Keratinocyte (primary cell): ENCODE measurements around the gene F5.

Source experiments
- EZH2 ChIP-seq: IDR thresholded peaks from one replicate; pipeline ENCODE4 v1.6.1; 2012; ENCODE audit warnings: inconsistent platforms, mild to moderate bottlenecking, low read length, moderate library complexity
- TF ChIP-seq, protein P1 (sequence below), 3 experiments: IDR thresholded peaks in 1 of 3; conservative IDR thresholded peaks in 1 of 3; optimal IDR thresholded peaks in 1 of 3; 2 replicates in 2 of 3; 3 replicates in 1 of 3; pipeline versions ENCODE3 to v1.5.1; 2011; ENCODE audit warnings: low read length in 3 of 3, mild to moderate bottlenecking in 3 of 3, moderate library complexity in 2 of 3, control low read depth in 1 of 3, inconsistent platforms in 1 of 3; ENCODE audit not compliant: insufficient read depth in 2 of 3; ENCODE audit errors: extremely low read depth in 1 of 3

DNA sequence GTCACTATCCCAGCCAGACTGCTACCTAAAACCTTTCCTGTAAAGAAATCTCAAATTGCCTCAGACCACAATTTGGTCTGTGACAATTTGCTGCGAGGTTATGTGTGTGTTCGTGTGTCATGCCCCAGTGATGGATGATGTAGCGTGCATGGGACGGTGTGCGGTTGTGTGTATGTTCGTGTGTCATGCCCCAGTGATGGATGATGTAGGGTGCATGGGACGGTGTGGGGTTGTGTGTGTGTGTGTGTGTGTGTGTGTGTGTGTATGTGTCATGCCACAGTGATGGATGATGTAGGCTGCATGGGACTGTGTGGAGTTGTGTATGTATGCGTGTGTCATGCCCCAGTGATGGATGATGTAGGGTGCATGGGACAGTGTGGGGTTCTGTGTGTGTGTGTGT lies 34.3 kb upstream of the F5 start:
- TF ChIP-seq, protein P1, sequence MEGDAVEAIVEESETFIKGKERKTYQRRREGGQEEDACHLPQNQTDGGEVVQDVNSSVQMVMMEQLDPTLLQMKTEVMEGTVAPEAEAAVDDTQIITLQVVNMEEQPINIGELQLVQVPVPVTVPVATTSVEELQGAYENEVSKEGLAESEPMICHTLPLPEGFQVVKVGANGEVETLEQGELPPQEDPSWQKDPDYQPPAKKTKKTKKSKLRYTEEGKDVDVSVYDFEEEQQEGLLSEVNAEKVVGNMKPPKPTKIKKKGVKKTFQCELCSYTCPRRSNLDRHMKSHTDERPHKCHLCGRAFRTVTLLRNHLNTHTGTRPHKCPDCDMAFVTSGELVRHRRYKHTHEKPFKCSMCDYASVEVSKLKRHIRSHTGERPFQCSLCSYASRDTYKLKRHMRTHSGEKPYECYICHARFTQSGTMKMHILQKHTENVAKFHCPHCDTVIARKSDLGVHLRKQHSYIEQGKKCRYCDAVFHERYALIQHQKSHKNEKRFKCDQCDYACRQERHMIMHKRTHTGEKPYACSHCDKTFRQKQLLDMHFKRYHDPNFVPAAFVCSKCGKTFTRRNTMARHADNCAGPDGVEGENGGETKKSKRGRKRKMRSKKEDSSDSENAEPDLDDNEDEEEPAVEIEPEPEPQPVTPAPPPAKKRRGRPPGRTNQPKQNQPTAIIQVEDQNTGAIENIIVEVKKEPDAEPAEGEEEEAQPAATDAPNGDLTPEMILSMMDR (optimal IDR thresholded peaks at IDR 0.05 in 1 of 3, IDR thresholded peaks at IDR 0.05 in 1 of 3, conservative IDR thresholded peaks at IDR 0.05 in 1 of 3; ENCODE audit: extremely low read depth in 1 of 3, insufficient read depth in 2 of 3, low read length in 3 of 3), result no peak
- no peak for TF ChIP-seq EZH2
